ENCODE data around the gene ALDH18A1. TPM values are rescaled to one million over a fixed set of nuclear protein-coding genes. Genes with fewer than 3 reads are reported as not detected.

The ALDH18A1 gene
- 51.9 and 62.7 TPM in 2 replicates for total RNA-seq

DNA sequence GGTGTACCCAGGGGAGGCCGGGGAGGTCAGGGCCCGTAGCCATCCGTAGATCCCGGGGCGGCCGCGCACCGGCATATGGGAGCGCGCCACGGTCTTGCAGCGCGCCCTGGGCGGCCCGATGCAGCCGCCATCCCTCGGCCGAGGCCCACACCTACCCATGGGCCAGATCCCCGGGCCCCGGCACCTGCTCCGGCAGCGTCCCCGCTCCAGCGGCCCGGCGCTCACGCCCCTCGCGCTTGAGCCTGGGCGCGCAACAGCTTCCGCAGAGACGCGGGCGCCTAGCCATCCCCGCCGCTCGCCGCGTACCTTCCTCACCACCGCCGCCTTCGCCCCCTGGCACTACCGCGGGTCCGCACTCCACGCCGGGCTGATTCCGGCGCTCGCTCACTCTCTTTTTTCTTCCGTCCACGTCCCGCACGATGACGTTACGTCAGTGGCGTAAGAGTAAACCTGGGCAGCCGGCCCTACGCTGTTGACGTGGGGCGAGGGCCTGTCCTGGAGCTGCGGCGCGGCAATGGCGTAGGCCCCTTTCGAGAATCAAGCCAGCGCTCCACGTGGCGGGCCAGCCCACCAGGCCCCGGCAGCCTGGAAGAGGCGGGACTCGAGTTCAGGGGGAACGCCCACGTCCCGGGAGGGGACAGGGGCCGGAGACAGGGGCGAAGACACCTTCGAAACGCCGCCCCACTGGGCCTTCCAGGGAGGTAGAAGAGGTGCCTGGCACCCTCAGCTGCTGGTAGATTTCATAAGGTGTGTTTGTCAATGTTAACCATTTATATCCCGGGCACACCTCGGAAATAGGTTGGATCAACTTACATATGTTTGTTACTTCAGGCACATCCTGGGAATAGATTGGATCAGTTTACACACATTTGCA is at the start of gene ALDH18A1:
TSS of gene ALDH18A1 (minus strand) at position 421 of the 874 bp plus-strand sequence. CDS start 3,334 bp downstream, outside the sequence.

DNA sequence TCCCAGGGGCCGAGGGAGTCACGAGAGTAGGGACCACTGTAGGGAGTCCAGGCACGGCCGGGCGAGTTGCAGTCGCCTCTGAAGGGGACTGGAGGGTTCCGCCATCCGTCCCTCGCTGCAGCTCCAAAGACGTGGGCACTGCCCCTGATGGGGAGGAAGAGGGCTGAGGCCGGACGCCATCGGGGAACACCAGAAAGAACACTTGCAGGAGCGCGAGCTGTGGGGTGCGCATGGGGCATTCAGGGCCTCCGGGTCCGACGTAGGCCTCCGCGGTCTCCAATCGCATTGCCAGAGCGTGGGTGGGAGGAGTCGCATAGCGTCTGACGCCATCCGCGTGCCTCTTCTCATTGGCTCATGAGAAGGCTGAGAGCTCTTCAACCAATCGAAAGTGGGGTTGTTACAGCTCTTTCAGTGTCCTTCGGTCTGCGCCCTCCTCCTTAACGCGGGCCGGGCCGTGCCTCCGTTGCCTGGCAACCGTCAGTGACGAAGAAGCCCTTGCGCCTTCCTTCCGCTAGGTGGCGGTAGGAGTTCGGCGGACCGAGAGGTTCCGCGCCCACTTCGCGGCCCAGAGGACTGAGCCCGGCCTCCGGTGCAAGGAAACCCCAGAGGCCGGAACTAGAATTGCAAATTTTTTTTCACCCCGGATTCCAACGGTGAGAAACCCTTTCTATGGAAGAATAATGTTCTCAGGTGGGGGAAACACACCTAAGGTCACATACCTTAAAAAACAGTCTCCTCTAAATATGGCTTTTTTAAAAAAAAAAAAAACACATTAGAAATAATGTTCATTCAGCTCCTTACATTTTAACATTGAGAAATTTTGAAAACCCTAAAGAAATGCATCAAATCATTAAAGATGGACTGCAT is 37.4 kb upstream of the ALDH18A1 start, which contains the start of gene TCTN3:
TSS of gene TCTN3 (minus strand) at position 260 of the 867 bp plus-strand sequence. CDS start at position 232, 28 bp downstream.

DNA sequence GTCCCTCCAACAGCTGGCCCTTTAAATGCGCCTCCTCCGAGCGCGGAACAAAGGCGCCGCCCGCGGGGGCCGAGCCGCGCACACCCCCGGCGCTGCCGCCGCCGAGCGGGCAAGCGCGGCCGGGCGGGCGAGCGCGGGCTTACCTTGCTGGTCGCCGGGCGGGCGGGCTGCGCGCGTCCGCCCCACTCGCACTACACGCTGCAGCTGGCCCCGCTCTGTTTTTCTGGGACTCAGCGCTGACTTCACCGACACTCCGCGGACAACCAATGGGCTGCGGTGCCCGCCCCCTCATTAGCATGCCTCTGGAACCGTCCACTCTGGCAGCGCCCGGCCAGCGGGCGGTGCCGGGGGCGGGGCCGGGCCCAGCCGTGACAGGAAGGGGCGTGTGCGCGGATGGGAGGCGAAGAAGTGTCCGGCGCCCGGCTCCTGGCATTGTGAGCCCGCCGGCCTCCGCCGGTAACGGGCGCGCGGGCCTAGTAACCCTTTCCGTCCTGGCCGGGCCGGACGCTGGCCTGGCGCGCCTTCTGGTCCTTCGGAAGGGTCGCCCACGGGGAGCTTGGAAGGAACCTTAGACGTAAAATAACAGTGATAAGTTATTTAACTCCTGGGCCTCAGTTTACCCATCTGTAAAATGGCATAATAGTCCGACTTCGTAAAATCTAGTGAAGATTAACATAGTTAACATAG is 95.2 kb downstream of the ALDH18A1 start, which contains the start of gene SORBS1:
TSS of gene SORBS1 (minus strand) at position 195 of the 687 bp plus-strand sequence. CDS start 120,236 bp downstream, outside the sequence.

Other genes with a start within 250 kb of the ALDH18A1 start
- gene SORBS1, start 95.3 kb downstream of the ALDH18A1 start, total RNA-seq: 0.08 and 0.23 TPM in 2 replicates
- gene TCTN3, start 37.2 kb upstream of the ALDH18A1 start, total RNA-seq: 30.2 and 34.5 TPM in 2 replicates
- gene ENTPD1, start 99.5 kb upstream of the ALDH18A1 start, total RNA-seq: not detected in 2 replicates

Measured in hair follicular keratinocyte (primary cell).